Measurements from ENCODE around the gene KLHDC4. TPM values are rescaled to one million over a fixed set of nuclear protein-coding genes. Genes with fewer than 3 reads are reported as not detected.

Gene KLHDC4
- total and polyA plus RNA-seq, 5 donors from 2014 or later = 17.0 to 104 (median 17.5) TPM

DNA sequence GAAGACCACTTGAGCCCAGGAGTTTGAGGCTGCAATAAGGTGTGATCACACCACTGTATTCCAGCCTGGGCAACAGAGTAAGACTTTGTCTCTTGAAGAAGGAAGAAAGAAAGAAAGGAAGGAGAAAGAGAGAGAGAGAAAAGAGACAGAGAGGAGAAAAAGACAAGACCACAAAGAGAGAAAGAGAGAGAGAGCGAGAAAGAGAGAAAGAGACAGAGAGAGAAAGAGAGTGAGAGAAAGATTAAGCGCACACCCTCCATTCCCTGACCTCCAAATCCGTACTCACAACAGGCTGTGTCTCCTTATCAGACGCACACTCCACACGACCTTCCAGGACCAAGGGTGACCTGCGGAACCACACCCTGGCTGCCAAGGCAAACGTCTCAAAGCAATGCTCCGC, 19.6 kb downstream of the KLHDC4 start:
- Histone ChIP-seq H3K4me3 (ENCODE audit: low read depth, low read length) (no peak overlapping the region), H3K9me3 (ENCODE audit: control insufficient read depth in 2 of 2, low read length in 2 of 2) (no peaks in the 10 kb centered on the region), H3K27me3 (ENCODE audit: control insufficient read depth, insufficient read depth, low read length) (no peaks in the 10 kb centered on the region), H3K36me3 (ENCODE audit: control insufficient read depth, insufficient read depth, low read length) (peaks cover 80% of the 10 kb centered on the region), H3K4me1 (ENCODE audit: control insufficient read depth, insufficient read depth, low read length, poor library complexity, severe bottlenecking) (no peaks in the 10 kb centered on the region), H3K27ac (ENCODE audit: insufficient read depth, low read length, poor library complexity, severe bottlenecking) (no peak overlapping the region)
- DNase-seq = no peak
- H3K9me3 Mint-ChIP-seq = no peaks in the 10 kb centered on the region
- H3K36me3 Mint-ChIP-seq = peaks cover 59% of the 10 kb centered on the region
- H3K4me3 Mint-ChIP-seq = no peak overlapping the region
- H3K4me1 Mint-ChIP-seq = peaks cover 0 to 12% (median 4%) of the 10 kb centered on the region in 4 donors
- H3K27me3 Mint-ChIP-seq = no peaks in the 10 kb centered on the region
- no peak for ATAC-seq (ENCODE audit: low read depth in 2 of 2)
- no peak overlapping the region for H3K27ac Mint-ChIP-seq

DNA sequence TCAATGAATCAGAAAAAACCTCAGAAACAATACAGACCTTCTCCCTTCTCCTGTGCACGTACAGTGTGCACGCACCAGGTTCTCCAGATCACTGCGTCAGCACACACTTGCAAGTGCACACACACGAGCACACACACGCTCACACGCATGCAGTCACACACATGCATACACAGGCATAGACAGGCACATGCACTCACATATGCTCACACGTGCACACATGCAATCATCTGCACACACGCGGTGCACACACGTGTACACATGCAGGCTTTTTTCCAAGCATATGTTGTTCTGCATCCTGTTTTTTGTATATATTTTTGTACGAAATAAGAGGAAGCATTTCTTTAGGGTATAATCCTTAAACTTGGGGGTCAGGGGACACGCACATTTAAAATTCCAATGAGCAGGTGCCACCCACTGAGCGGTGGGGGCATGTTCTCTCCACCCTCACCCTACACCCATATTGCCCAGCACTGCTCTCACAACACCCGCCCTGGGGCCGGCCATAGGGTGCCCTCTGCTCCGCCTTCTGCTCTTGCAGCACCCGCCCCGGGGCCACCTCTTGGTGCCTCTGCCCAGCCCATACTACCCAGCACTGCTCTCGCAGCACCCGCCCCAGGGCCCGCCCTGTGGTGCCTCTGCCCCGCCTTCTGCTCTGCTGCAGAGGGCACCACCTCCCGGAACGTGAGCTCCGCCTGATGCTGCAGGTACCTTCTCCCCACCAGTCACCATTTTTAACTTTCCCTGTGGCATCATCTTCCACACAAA, 20.9 kb downstream of the KLHDC4 start:
- peaks cover 81% of the 10 kb centered on the region for H3K36me3 ChIP-seq (ENCODE audit: control insufficient read depth, insufficient read depth, low read length)
- peaks cover 0 to 15% (median 7%) of the 10 kb centered on the region in 4 donors for H3K4me1 Mint-ChIP-seq
- H3K27ac ChIP-seq (ENCODE audit: insufficient read depth, low read length, poor library complexity, severe bottlenecking) = no peak overlapping the region
- DNase-seq = no peak
- no peak overlapping the region for H3K4me3 Mint-ChIP-seq
- H3K9me3 ChIP-seq (ENCODE audit: control insufficient read depth in 2 of 2, low read length in 2 of 2) = no peaks in the 10 kb centered on the region
- H3K4me1 ChIP-seq (ENCODE audit: control insufficient read depth, insufficient read depth, low read length, poor library complexity, severe bottlenecking) = no peaks in the 10 kb centered on the region
- no peak overlapping the region for H3K4me3 ChIP-seq (ENCODE audit: low read depth, low read length)
- no peaks in the 10 kb centered on the region for H3K27me3 Mint-ChIP-seq
- H3K36me3 Mint-ChIP-seq = peaks cover 56% of the 10 kb centered on the region
- no peak for ATAC-seq (ENCODE audit: low read depth in 2 of 2)
- H3K9me3 Mint-ChIP-seq = no peaks in the 10 kb centered on the region
- no peaks in the 10 kb centered on the region for H3K27me3 ChIP-seq (ENCODE audit: control insufficient read depth, insufficient read depth, low read length)
- H3K27ac Mint-ChIP-seq = no peak overlapping the region

DNA sequence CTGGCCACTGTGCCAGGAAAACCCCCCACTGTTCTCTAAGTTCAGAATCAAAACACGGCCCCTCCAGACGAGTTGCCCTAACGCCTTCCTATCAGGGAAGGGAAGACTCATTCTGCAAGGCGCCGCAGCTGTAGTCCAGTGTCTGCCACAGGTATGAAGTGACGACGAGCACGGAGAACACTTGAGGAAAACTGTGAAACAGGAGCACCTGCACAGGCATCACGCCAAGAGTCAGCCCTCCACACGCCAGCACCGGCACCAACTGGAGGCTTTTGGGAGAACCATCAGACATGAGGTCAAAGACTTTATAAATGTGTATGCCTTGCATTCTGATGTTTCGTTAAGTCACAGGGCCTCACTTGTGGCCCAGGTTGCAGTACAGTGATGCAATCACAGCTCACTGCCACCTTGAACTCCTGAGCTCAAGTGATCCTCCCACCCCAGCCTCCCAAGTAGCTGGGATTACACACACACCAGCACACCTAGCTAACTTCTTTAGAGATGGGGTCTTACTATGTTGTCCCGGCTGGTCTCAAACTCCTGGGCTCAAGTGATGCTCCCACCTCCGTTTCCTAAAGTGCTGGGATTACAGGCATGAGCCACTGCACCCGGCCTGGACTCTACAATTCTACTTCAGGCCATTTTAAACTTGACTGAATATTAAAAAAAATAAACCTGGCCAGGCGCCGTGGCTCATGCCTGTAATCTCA, 22.9 kb downstream of the KLHDC4 start:
- peaks cover 44% of the 10 kb centered on the region for H3K36me3 Mint-ChIP-seq
- DNase-seq (no peak), ATAC-seq (ENCODE audit: low read depth in 2 of 2) (no peak)
- Histone ChIP-seq H3K27me3 (ENCODE audit: control insufficient read depth, insufficient read depth, low read length) (no peaks in the 10 kb centered on the region), H3K4me3 (ENCODE audit: low read depth, low read length) (no peak overlapping the region), H3K27ac (ENCODE audit: insufficient read depth, low read length, poor library complexity, severe bottlenecking) (no peak overlapping the region), H3K36me3 (ENCODE audit: control insufficient read depth, insufficient read depth, low read length) (peaks cover 67% of the 10 kb centered on the region), H3K9me3 (ENCODE audit: control insufficient read depth in 2 of 2, low read length in 2 of 2) (no peaks in the 10 kb centered on the region), H3K4me1 (ENCODE audit: control insufficient read depth, insufficient read depth, low read length, poor library complexity, severe bottlenecking) (no peaks in the 10 kb centered on the region)
- H3K9me3 Mint-ChIP-seq = no peaks in the 10 kb centered on the region
- H3K27ac Mint-ChIP-seq = no peak overlapping the region
- H3K4me3 Mint-ChIP-seq = no peak overlapping the region
- no peaks in the 10 kb centered on the region for H3K27me3 Mint-ChIP-seq
- peaks cover 0 to 13% (median 7%) of the 10 kb centered on the region in 4 donors for H3K4me1 Mint-ChIP-seq

DNA sequence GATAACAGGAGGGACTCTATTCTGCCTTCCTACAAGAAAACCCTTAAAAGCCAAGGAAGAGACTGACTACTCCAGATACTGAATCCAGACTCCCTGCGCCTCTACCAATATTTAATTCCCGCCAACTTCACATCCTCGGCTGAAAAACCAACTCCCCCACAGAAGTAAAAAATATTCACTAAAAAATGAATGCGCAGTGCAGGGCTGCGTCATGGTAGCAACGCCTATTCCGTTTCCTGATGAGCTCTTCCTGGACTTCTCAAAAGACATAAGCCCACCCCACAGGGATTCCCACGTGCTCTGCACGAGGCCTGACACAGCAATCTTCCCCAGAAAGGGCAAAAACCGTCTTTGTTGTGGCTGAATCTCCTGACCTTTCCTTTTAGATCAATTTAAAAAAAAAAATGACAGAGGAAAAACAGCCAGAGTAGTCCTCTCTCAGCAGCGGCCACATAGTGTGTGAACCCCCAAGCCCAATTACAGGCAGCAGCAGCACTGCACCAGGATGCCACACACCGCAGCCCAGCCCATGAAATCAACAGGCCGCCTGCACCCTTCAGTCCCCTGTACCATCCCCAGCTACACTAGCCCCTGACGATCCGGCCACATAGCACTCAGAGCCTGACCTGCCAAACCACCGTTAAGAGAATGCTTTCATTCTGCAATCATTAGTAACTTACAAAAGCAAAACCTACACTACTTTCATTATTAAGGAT, 23.9 kb downstream of the KLHDC4 start:
- H3K27me3 Mint-ChIP-seq = no peaks in the 10 kb centered on the region
- Histone ChIP-seq H3K27ac (ENCODE audit: insufficient read depth, low read length, poor library complexity, severe bottlenecking) (no peak overlapping the region), H3K9me3 (ENCODE audit: control insufficient read depth in 2 of 2, low read length in 2 of 2) (no peaks in the 10 kb centered on the region), H3K4me1 (ENCODE audit: control insufficient read depth, insufficient read depth, low read length, poor library complexity, severe bottlenecking) (no peaks in the 10 kb centered on the region), H3K4me3 (ENCODE audit: low read depth, low read length) (no peak overlapping the region), H3K27me3 (ENCODE audit: control insufficient read depth, insufficient read depth, low read length) (no peaks in the 10 kb centered on the region), H3K36me3 (ENCODE audit: control insufficient read depth, insufficient read depth, low read length) (peaks cover 61% of the 10 kb centered on the region)
- H3K4me1 Mint-ChIP-seq = peaks cover 0 to 12% (median 7%) of the 10 kb centered on the region in 4 donors
- no peak for DNase-seq
- no peaks in the 10 kb centered on the region for H3K9me3 Mint-ChIP-seq
- peak overlapping the region in 2 of 3 donors; percentile 55 to 72 for H3K27ac Mint-ChIP-seq
- H3K36me3 Mint-ChIP-seq = peaks cover 38% of the 10 kb centered on the region
- H3K4me3 Mint-ChIP-seq = no peak overlapping the region
- no peak for ATAC-seq (ENCODE audit: low read depth in 2 of 2)

DNA sequence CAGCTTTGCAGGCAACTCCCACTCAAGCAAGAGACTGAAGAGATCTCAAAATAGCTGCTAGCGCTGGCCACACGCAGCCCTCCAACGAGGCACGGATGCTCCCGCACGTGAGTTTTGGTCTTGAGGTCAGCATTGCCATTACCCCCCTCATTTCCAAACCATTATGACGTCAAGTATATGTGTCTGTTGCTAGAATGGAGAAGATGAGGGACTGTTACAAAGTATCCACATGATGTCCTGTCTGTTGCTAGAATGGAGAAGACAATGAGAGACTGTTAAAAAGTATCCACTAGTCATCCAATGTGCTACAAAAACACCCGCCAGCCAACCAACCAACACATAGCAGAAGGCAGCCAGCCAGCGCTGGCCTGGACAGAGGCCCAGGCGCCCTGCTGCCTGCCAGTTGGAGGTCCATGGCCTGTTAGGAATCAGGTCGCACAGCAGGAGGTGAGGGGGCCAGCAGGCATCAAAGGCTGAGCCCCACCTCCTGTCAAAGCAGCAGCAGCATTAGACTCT, 24.8 kb downstream of the KLHDC4 start:
- no peaks in the 10 kb centered on the region for H3K9me3 Mint-ChIP-seq
- H3K27ac Mint-ChIP-seq = no peak overlapping the region
- Histone ChIP-seq H3K27me3 (ENCODE audit: control insufficient read depth, insufficient read depth, low read length) (no peaks in the 10 kb centered on the region), H3K4me3 (ENCODE audit: low read depth, low read length) (no peak overlapping the region), H3K4me1 (ENCODE audit: control insufficient read depth, insufficient read depth, low read length, poor library complexity, severe bottlenecking) (no peaks in the 10 kb centered on the region), H3K36me3 (ENCODE audit: control insufficient read depth, insufficient read depth, low read length) (peaks cover 56% of the 10 kb centered on the region), H3K9me3 (ENCODE audit: control insufficient read depth in 2 of 2, low read length in 2 of 2) (no peaks in the 10 kb centered on the region), H3K27ac (ENCODE audit: insufficient read depth, low read length, poor library complexity, severe bottlenecking) (no peak overlapping the region)
- no peaks in the 10 kb centered on the region for H3K27me3 Mint-ChIP-seq
- H3K4me3 Mint-ChIP-seq = no peak overlapping the region
- DNase-seq (no peak), ATAC-seq (ENCODE audit: low read depth in 2 of 2) (no peak)
- peaks cover 31% of the 10 kb centered on the region for H3K36me3 Mint-ChIP-seq
- peaks cover 2 to 14% (median 7%) of the 10 kb centered on the region in 4 donors for H3K4me1 Mint-ChIP-seq

DNA sequence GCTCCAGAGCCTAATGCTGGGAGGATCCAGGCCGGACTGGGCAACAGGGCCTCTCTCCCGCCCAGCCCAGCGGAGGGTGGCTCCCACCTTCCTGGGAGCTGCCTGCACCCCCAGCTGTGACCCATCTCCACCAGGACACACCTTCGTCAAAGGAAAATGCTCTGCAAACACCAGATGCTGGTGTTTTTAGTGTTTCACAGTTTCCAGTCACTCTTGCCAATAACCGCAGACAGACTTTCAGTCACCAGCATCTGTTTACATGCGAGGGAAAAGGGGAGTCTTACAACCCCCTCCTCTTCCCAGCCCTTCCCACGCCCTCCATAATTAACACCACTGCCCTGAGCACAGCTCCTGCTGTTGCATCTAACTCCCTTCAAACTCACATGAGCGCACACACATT, 25.3 kb downstream of the KLHDC4 start:
- DNase-seq (no peak), ATAC-seq (ENCODE audit: low read depth in 2 of 2) (no peak)
- H3K9me3 ChIP-seq (ENCODE audit: control insufficient read depth in 2 of 2, low read length in 2 of 2) = no peaks in the 10 kb centered on the region
- no peaks in the 10 kb centered on the region for H3K27me3 ChIP-seq (ENCODE audit: control insufficient read depth, insufficient read depth, low read length)
- peaks cover 53% of the 10 kb centered on the region for H3K36me3 ChIP-seq (ENCODE audit: control insufficient read depth, insufficient read depth, low read length)
- H3K4me1 ChIP-seq (ENCODE audit: control insufficient read depth, insufficient read depth, low read length, poor library complexity, severe bottlenecking) = no peaks in the 10 kb centered on the region
- no peaks in the 10 kb centered on the region for H3K9me3 Mint-ChIP-seq
- H3K27ac ChIP-seq (ENCODE audit: insufficient read depth, low read length, poor library complexity, severe bottlenecking) = no peak overlapping the region
- H3K27ac Mint-ChIP-seq = no peak overlapping the region
- H3K27me3 Mint-ChIP-seq = no peaks in the 10 kb centered on the region
- peaks cover 26% of the 10 kb centered on the region for H3K36me3 Mint-ChIP-seq
- H3K4me3 ChIP-seq (ENCODE audit: low read depth, low read length) = no peak overlapping the region
- H3K4me3 Mint-ChIP-seq = no peak overlapping the region
- peaks cover 5 to 16% (median 10%) of the 10 kb centered on the region in 4 donors for H3K4me1 Mint-ChIP-seq

DNA sequence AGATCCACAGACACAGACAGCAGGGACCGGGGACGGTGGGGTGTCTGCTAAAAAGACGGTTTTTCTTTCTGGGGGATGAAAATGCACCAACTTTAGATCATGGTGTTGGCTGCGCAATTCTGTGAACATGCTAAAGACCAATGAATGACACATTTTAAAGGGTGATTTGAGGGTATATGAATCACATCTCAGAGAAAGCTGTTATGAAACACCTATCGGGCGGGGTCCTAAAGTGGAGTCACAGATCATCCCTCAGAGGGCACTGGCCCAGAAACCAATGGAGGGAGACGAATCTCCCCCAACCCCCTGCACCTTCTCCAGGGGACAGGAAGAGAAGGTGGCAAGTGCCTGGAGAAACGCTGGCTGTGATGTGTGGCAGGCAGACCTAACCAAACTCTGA, 26.0 kb downstream of the KLHDC4 start:
- Mint-ChIP-seq H3K27ac (peak overlapping the region in 1 of 3 donors; percentile 31), H3K36me3 (peaks cover 21% of the 10 kb centered on the region), H3K4me3 (no peak overlapping the region), H3K4me1 (peaks cover 5 to 14% (median 10%) of the 10 kb centered on the region in 4 donors), H3K27me3 (no peaks in the 10 kb centered on the region), H3K9me3 (no peaks in the 10 kb centered on the region)
- Histone ChIP-seq H3K36me3 (ENCODE audit: control insufficient read depth, insufficient read depth, low read length) (peaks cover 47% of the 10 kb centered on the region), H3K4me3 (ENCODE audit: low read depth, low read length) (no peak overlapping the region), H3K27ac (ENCODE audit: insufficient read depth, low read length, poor library complexity, severe bottlenecking) (no peak overlapping the region), H3K27me3 (ENCODE audit: control insufficient read depth, insufficient read depth, low read length) (no peaks in the 10 kb centered on the region), H3K4me1 (ENCODE audit: control insufficient read depth, insufficient read depth, low read length, poor library complexity, severe bottlenecking) (no peaks in the 10 kb centered on the region), H3K9me3 (ENCODE audit: control insufficient read depth in 2 of 2, low read length in 2 of 2) (no peaks in the 10 kb centered on the region)
- no peak for ATAC-seq (ENCODE audit: low read depth in 2 of 2)
- DNase-seq = no peak

Data from CD4-positive, CD25-positive, alpha-beta regulatory T cell (primary cell).